H1 (cell line): ENCODE measurements around the gene SLC4A7. TPM values are rescaled to one million over a fixed set of nuclear protein-coding genes. Genes with fewer than 3 reads are reported as not detected.

Experiments
- CTCF ChIA-PET: fragments of 300-600 bp; sonication (Branson Sonifier 250); formaldehyde crosslinking; loops from one replicate; lab custom pipeline; 2021; ENCODE audit not compliant: partially characterized antibody; lab: Charles Lee
- POLR2A ChIA-PET: fragments of 300-600 bp; sonication (Branson Sonifier 250); formaldehyde crosslinking; loops from one replicate; lab custom pipeline; 2021; ENCODE audit warnings: inconsistent platforms; ENCODE audit not compliant: partially characterized antibody; lab: Charles Lee
- DNase-seq, 2 experiments: peaks; one replicate each; pipeline versions ENCODE4 v3.0.0 to v3.0.0-alpha.2; 2010 to 2022; ENCODE audit warnings: low spot score in 2 of 2, low read depth in 1 of 2, mixed read lengths in 1 of 2
- FAIRE-seq: peaks from 2 replicates; lab custom pipeline; 2011; peaks lifted over from hg19 to GRCh38; lab: Jason Lieb, UNC
- H2AFZ ChIP-seq: 2 replicates; pipeline ENCODE4 v1.8.1; 2012; ENCODE audit warnings: low read length, inconsistent platforms
- H2AK5ac ChIP-seq: 2 replicates; pipeline ENCODE4 v1.6.1; 2013; ENCODE audit warnings: low read depth, low read length
- H2BK120ac ChIP-seq: replicated peaks from 2 replicates; pipeline ENCODE3; 2013; ENCODE audit warnings: low read depth, low read length, inconsistent platforms
- H2BK12ac ChIP-seq: 2 replicates; pipeline ENCODE4 v1.6.1; 2013; ENCODE audit warnings: low read depth, low read length
- H2BK15ac ChIP-seq: 2 replicates; pipeline ENCODE4 v1.6.1; 2013; ENCODE audit warnings: low read length
- H2BK20ac ChIP-seq: 2 replicates; pipeline ENCODE4 v1.6.1; 2013; ENCODE audit warnings: low read length
- H2BK5ac ChIP-seq: 2 replicates; pipeline ENCODE4 v1.6.1; 2013; ENCODE audit warnings: low read depth, low read length
- H3K14ac ChIP-seq: 2 replicates; pipeline ENCODE4 v1.6.1; 2013; ENCODE audit warnings: inconsistent platforms; ENCODE audit not compliant: insufficient read length
- H3K18ac ChIP-seq: 2 replicates; pipeline ENCODE4 v1.6.1; 2013; ENCODE audit warnings: low read length; ENCODE audit errors: extremely low read depth
- H3K23ac ChIP-seq: 2 replicates; pipeline ENCODE4 v1.6.1; 2013; ENCODE audit warnings: inconsistent platforms; ENCODE audit not compliant: insufficient read length
- H3K23me2 ChIP-seq: 2 replicates; pipeline ENCODE4 v1.6.1; 2013; ENCODE audit warnings: low read depth, low read length
- H3K27ac ChIP-seq: 2 replicates; pipeline ENCODE4 v1.6.1; 2011; ENCODE audit warnings: low read depth, low read length, inconsistent platforms
- H3K27me3 ChIP-seq, 4 experiments: replicated peaks in 1 of 4; 1 replicate in 1 of 4; 2 replicates in 3 of 4; pipeline versions ENCODE4 v1.6.1 to v1.8.1; 2011 to 2013; ENCODE audit warnings: low read length in 3 of 4, mild to moderate bottlenecking in 3 of 4, inconsistent platforms in 2 of 4, mixed read lengths in 2 of 4, moderate library complexity in 1 of 4; ENCODE audit not compliant: control insufficient read depth in 3 of 4, insufficient read depth in 3 of 4; ENCODE audit errors: extremely low read depth in 1 of 4
- H3K36me3 ChIP-seq, 4 experiments: 2 replicates each; pipeline versions ENCODE4 v1.6.1 to v1.8.1; 2011 to 2013; ENCODE audit warnings: mild to moderate bottlenecking in 4 of 4, low read length in 3 of 4, moderate library complexity in 2 of 4, control low read depth in 1 of 4, inconsistent platforms in 1 of 4; ENCODE audit not compliant: insufficient read depth in 4 of 4, control insufficient read depth in 2 of 4
- H3K4ac ChIP-seq: replicated peaks from 2 replicates; pipeline ENCODE3; 2013; ENCODE audit warnings: low read length, low read depth, mixed read lengths, inconsistent platforms; ENCODE audit not compliant: insufficient read length
- H3K4me1 ChIP-seq, 4 experiments: replicated peaks in 1 of 4; 1 replicate in 1 of 4; 2 replicates in 3 of 4; pipeline versions ENCODE4 v1.6.1 to v1.8.1; 2011 to 2013; ENCODE audit warnings: low read length in 3 of 4, inconsistent platforms in 2 of 4, mixed read lengths in 1 of 4; ENCODE audit not compliant: insufficient read depth in 4 of 4, control insufficient read depth in 3 of 4
- H3K4me2 ChIP-seq, 2 experiments: 2 replicates each; pipeline versions ENCODE4 v1.6.1 to v1.8.1; 2011 to 2013; ENCODE audit warnings: low read depth in 2 of 2, low read length in 2 of 2, control low read depth in 1 of 2, inconsistent platforms in 1 of 2, mild to moderate bottlenecking in 1 of 2; ENCODE audit not compliant: insufficient read depth in 1 of 2
- H3K4me3 ChIP-seq, 4 experiments: fragments of 200-600, 300-600 bp in 1 of 4; sonication (generic), shearing (Covaris generic), sonication (Bioruptor Twin) in 1 of 4; 2 replicates each; pipeline versions ENCODE4 v1.5.1 to v1.8.1; 2011 to 2016; ENCODE audit warnings: low read length in 4 of 4, low read depth in 3 of 4, control low read depth in 2 of 4, inconsistent platforms in 2 of 4, mild to moderate bottlenecking in 2 of 4, mixed read lengths in 1 of 4, moderate library complexity in 1 of 4; ENCODE audit not compliant: insufficient read depth in 2 of 4; ENCODE audit errors: extremely low read depth in 1 of 4
- H3K56ac ChIP-seq: replicated peaks from 2 replicates; pipeline ENCODE3; 2013; ENCODE audit warnings: low read depth, mild to moderate bottlenecking, mixed read lengths, low read length, inconsistent platforms; ENCODE audit not compliant: insufficient read length
- H3K79me1 ChIP-seq: 2 replicates; pipeline ENCODE4 v1.6.1; 2013; ENCODE audit warnings: low read depth, low read length, control low read depth
- H3K79me2 ChIP-seq, 2 experiments: 2 replicates each; pipeline versions ENCODE4 v1.6.1 to v1.8.1; 2012 to 2013; ENCODE audit warnings: low read length in 2 of 2, mild to moderate bottlenecking in 2 of 2, inconsistent platforms in 1 of 2; ENCODE audit not compliant: insufficient read depth in 2 of 2, control insufficient read depth in 1 of 2
- H3K9ac ChIP-seq, 4 experiments: replicated peaks in 1 of 4; 1 replicate in 1 of 4; 2 replicates in 3 of 4; pipeline versions ENCODE4 v1.6.1 to v1.8.1; 2011 to 2013; ENCODE audit warnings: low read depth in 3 of 4, low read length in 3 of 4, control low read depth in 2 of 4, mild to moderate bottlenecking in 2 of 4, moderate library complexity in 2 of 4, inconsistent platforms in 1 of 4; ENCODE audit errors: extremely low read depth in 1 of 4
- H3K9me3 ChIP-seq, 2 experiments: 2 replicates each; pipeline versions ENCODE4 v1.6.1 to v1.8.1; 2012 to 2013; ENCODE audit warnings: mild to moderate bottlenecking in 2 of 2, moderate library complexity in 2 of 2, control low read depth in 1 of 2, inconsistent platforms in 1 of 2, low read depth in 1 of 2, low read length in 1 of 2, mixed read lengths in 1 of 2; ENCODE audit not compliant: insufficient read depth in 2 of 2
- H4K20me1 ChIP-seq, 2 experiments: replicated peaks in 1 of 2; 2 replicates each; pipeline versions ENCODE3 to v1.8.1; 2011 to 2013; ENCODE audit warnings: inconsistent platforms in 2 of 2, low read length in 2 of 2, mild to moderate bottlenecking in 1 of 2; ENCODE audit not compliant: insufficient read depth in 2 of 2, control insufficient read depth in 1 of 2
- H4K5ac ChIP-seq: 2 replicates; pipeline ENCODE4 v1.6.1; 2013; ENCODE audit warnings: low read length, low read depth, mixed read lengths, inconsistent platforms; ENCODE audit not compliant: insufficient read length
- H4K8ac ChIP-seq: 2 replicates; pipeline ENCODE4 v1.8.0; 2013; ENCODE audit warnings: mild to moderate bottlenecking, moderate library complexity, low read length, inconsistent platforms; ENCODE audit not compliant: insufficient read depth; ENCODE audit errors: extremely low read depth
- H4K91ac ChIP-seq: replicated peaks from 2 replicates; pipeline ENCODE3; 2013; ENCODE audit warnings: low read length, mixed read lengths, inconsistent platforms; ENCODE audit not compliant: insufficient read length
- BRCA1 ChIP-seq: IDR thresholded peaks from 2 replicates; pipeline ENCODE4 v1.6.1; 2012; ENCODE audit warnings: low read depth, low read length, improper control_type of control experiment
- CREB1 ChIP-seq: IDR thresholded peaks from 2 replicates; pipeline ENCODE4 v1.6.1; 2012; ENCODE audit warnings: inconsistent platforms
- EP300 ChIP-seq, 2 experiments: IDR thresholded peaks; 1 replicate in 1 of 2; 2 replicates in 1 of 2; pipeline ENCODE4 v1.6.1; 2011 to 2012; ENCODE audit warnings: low read depth in 2 of 2, low read length in 2 of 2, mild to moderate bottlenecking in 2 of 2, borderline replicate concordance in 1 of 2, inconsistent platforms in 1 of 2, moderate library complexity in 1 of 2
- POLR2AphosphoS5 ChIP-seq: IDR thresholded peaks from 2 replicates; pipeline ENCODE4 v1.6.1; 2011; ENCODE audit warnings: low read depth, low read length
- SIN3A ChIP-seq, 2 experiments: IDR thresholded peaks in 1 of 2; conservative IDR thresholded peaks in 1 of 2; 2 replicates each; pipeline ENCODE4 v1.6.1; 2011 to 2012; ENCODE audit warnings: low read length in 2 of 2, improper control_type of control experiment in 1 of 2, low read depth in 1 of 2, mild to moderate bottlenecking in 1 of 2
- SP2 ChIP-seq: IDR thresholded peaks from 2 replicates; pipeline ENCODE4 v1.6.1; 2012; ENCODE audit warnings: mild to moderate bottlenecking, low read length, inconsistent platforms
- YY1 ChIP-seq: IDR thresholded peaks from 2 replicates; pipeline ENCODE4 v1.6.1; 2011; ENCODE audit warnings: low read depth, mild to moderate bottlenecking, low read length
- WGBS, 2 experiments: shearing (Covaris generic) in 1 of 2; methylation state at CpG; one replicate each; pipeline versions ENCODE4 v1.1.6 to v1.1.7; 2013 to 2015; ENCODE audit warnings: low lambda C conversion rate in 2 of 2, mixed read lengths in 2 of 2, inconsistent platforms in 1 of 2, low coverage in 1 of 2, missing lambda C conversion rate in 1 of 2; ENCODE audit not compliant: insufficient replicate concordance in 2 of 2, insufficient coverage in 1 of 2, insufficient read length in 1 of 2; ENCODE audit errors: extremely low coverage in 1 of 2, missing lambda C conversion rate in 1 of 2; 5-methylcytosine and 5-hydroxymethylcytosine counted together
- polyA plus RNA-seq, 7 experiments: library from polyadenylated mRNA; depleted of rRNA in 3 of 7; stranded (reverse) in 5 of 7; unstranded in 2 of 7; fragments of >200 nt in 5 of 7; fragments of 200-250 nt in 2 of 7; gene quantifications; 1 replicate in 5 of 7; 2 replicates in 1 of 7; 4 replicates in 1 of 7; pipeline versions ENCODE4 v1.2.1 to v1.2.3, GENCODE V29; 2011 to 2013; ENCODE audit warnings: missing spikeins in 2 of 7, mixed read lengths in 2 of 7
- total RNA-seq: library from RNA; stranded (reverse); fragmentation: NEBNext Ultra II Directional; extraction: Animal tissue kit (Norgen Biotek cat#: 25700); gene quantifications from 2 replicates; pipeline ENCODE4 v1.2.1, GENCODE V29; 2021
- TF ChIP-seq, protein P1 (sequence below): IDR thresholded peaks from 2 replicates; pipeline ENCODE4 v1.6.1; 2011; ENCODE audit warnings: low read length, improper control_type of control experiment

The SLC4A7 gene
- total and polyA plus RNA-seq, 2 of the 8 experiments (the other 6 are each of a cell fraction or from before 2014, with no cell fraction given) = 14.9 to 70.5 TPM

DNA sequence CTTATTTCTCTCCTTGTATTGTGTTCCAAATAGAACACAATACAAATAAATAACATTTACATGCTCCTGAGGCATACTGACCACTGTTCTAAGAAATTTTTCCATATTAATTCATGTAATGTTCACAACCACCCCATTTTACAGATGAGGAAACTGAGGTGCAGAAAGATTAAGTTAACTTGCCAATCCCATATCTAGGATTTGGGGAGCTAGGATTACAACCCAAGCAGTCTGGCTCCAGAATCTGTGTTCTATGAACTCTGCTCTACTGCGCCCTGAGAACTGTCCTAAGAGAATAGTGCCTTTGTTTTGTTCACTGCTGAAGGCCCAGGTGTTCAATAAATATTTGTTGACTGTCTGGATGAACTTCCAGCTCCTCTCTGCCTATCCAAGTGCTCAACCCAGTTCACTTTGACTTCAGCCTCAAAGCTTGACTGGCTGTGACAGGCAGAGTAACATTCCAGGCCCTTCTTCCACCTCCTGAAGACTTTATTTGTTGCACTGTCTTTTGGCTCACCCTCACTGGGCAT, 118.1 kb downstream of the SLC4A7 start:
- Histone ChIP-seq H3K14ac (no peak overlapping the region), H3K4me2 (no peak overlapping the region), H2BK5ac (no peak overlapping the region), H2AFZ (no peak overlapping the region), H3K9ac (no peak overlapping the region), H3K79me2 (no peaks in the 10 kb centered on the region), H2BK12ac (no peak overlapping the region), H2BK20ac (no peak overlapping the region), H3K56ac (no peak overlapping the region), H4K91ac (no peak overlapping the region), H4K8ac (no peak overlapping the region), H3K27ac (no peak overlapping the region), H3K36me3 (no peaks in the 10 kb centered on the region), H4K5ac (no peak overlapping the region), H2BK15ac (no peak overlapping the region), H3K4me1 (peaks cover 0 to 3% (median 1%) of the 10 kb centered on the region in 4 experiments; a peak in 3 of 7 replicates), H3K18ac (no peak overlapping the region), H2AK5ac (no peak overlapping the region), H3K23ac (no peak overlapping the region), H3K27me3 (no peaks in the 10 kb centered on the region; a peak in 1 of 7 replicates), H4K20me1 (peaks cover 0 to 1% of the 10 kb centered on the region in 2 experiments), H2BK120ac (no peak overlapping the region), H3K4ac (no peak overlapping the region), H3K79me1 (no peaks in the 10 kb centered on the region), H3K9me3 (no peaks in the 10 kb centered on the region), H3K4me3 (no peak overlapping the region), H3K23me2 (peaks cover 9% of the 10 kb centered on the region)
- FAIRE-seq (no peak), DNase-seq (no peak)
- ChIA-PET CTCF (interaction anchor here (1.2 to 4.1 kb wide), 6 partner anchors 8 to 346 kb away, joined by 3 to 18 read pairs (median 4); no protein-coding TSS in a partner anchor), POLR2A (interaction anchor here (2.4 kb wide), 1 partner anchor 9 kb away, joined by 7 read pairs; no protein-coding TSS in a partner anchor)
- TF ChIP-seq SP2 = no peak
- no peak for TF ChIP-seq EP300 (IDR thresholded peaks at IDR 0.05; ENCODE audit: borderline replicate concordance in 1 of 2, low read depth in 2 of 2, low read length in 2 of 2)
- no peak for TF ChIP-seq YY1
- no peak for TF ChIP-seq SIN3A (conservative IDR thresholded peaks at IDR 0.05 in 1 of 2, IDR thresholded peaks at IDR 0.05 in 1 of 2; ENCODE audit: low read depth in 1 of 2, low read length in 2 of 2)
- TF ChIP-seq CREB1 = no peak
- TF ChIP-seq BRCA1 = no peak
- TF ChIP-seq, protein P1, sequence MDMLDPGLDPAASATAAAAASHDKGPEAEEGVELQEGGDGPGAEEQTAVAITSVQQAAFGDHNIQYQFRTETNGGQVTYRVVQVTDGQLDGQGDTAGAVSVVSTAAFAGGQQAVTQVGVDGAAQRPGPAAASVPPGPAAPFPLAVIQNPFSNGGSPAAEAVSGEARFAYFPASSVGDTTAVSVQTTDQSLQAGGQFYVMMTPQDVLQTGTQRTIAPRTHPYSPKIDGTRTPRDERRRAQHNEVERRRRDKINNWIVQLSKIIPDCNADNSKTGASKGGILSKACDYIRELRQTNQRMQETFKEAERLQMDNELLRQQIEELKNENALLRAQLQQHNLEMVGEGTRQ = no peak
- no peak for TF ChIP-seq POLR2AphosphoS5
- WGBS, 2 experiments = 87% methylated on average over 1 of the region's 1 CpG; no CpG with 5 or more reads in 1 of the 2 experiments
